K562 (cell line): Measurements from ENCODE around the gene PRKAR2B. TPM values are rescaled to one million over a fixed set of nuclear protein-coding genes. Genes with fewer than 3 reads are reported as not detected.

ENCODE experiments used
- AFF1 ChIP-seq, 2 experiments: fragments of 450-650 bp; IDR thresholded peaks; 2 replicates each; pipeline ENCODE4 v1.6.1; 2018; ENCODE audit warnings: mild to moderate bottlenecking in 2 of 2, low read depth in 1 of 2; ENCODE audit not compliant: partially characterized antibody in 2 of 2
- ATF7 ChIP-seq: fragments of 450-650 bp; IDR thresholded peaks from 2 replicates; pipeline ENCODE4 v1.7.1; 2014; ENCODE audit warnings: mild to moderate bottlenecking, moderate library complexity
- BMI1 ChIP-seq: fragments of 150-350 bp; IDR thresholded peaks from 2 replicates; pipeline ENCODE4 v1.6.1; 2014; ENCODE audit warnings: low read length
- FIP1L1 ChIP-seq: fragments of 200-400 bp; formaldehyde crosslinking; IDR thresholded peaks from 2 replicates; pipeline ENCODE4 v1.6.1; 2018; ENCODE audit warnings: mild to moderate bottlenecking, low read depth, low read length; ENCODE audit not compliant: poor library complexity, severe bottlenecking
- FOXA3 ChIP-seq, 2 experiments: fragments of 450-650 bp in 1 of 2; sonication (generic) in 1 of 2; formaldehyde crosslinking; IDR thresholded peaks in 1 of 2; conservative IDR thresholded peaks in 1 of 2; 2 replicates each; pipeline versions ENCODE4 v1.4.0 to v1.8.0; 2020 to 2022; ENCODE audit warnings: mild to moderate bottlenecking in 2 of 2, missing genetic modification reagents in 1 of 2
- FOXO4 ChIP-seq: fragments of 450-650 bp; formaldehyde crosslinking; IDR thresholded peaks from 2 replicates; pipeline ENCODE4 v1.4.0; 2020; ENCODE audit warnings: mild to moderate bottlenecking, moderate library complexity
- IRF9 ChIP-seq: fragments of 450-650 bp; IDR thresholded peaks from 2 replicates; pipeline ENCODE4 v1.6.1; 2016; ENCODE audit warnings: missing biosample characterization, missing genetic modification characterization
- MAZ ChIP-seq, 2 experiments: fragments of 450-650 bp in 1 of 2; sonication (generic) in 1 of 2; formaldehyde crosslinking; IDR thresholded peaks in 1 of 2; conservative IDR thresholded peaks in 1 of 2; 2 replicates each; pipeline versions ENCODE4 v1.4.0 to v1.5.0; 2020; ENCODE audit warnings: mild to moderate bottlenecking in 1 of 2, missing genetic modification reagents in 1 of 2
- MLLT1 ChIP-seq, 2 experiments: fragments of 450-650 bp; IDR thresholded peaks; 2 replicates each; pipeline ENCODE4 v1.6.1; 2016
- MTA3 ChIP-seq: fragments of 450-650 bp; formaldehyde crosslinking; IDR thresholded peaks from 2 replicates; pipeline ENCODE4 v1.6.1; 2017; ENCODE audit warnings: mild to moderate bottlenecking, borderline replicate concordance
- PCBP2 ChIP-seq: fragments of 200-400 bp; formaldehyde crosslinking; IDR thresholded peaks from 2 replicates; pipeline ENCODE4 v1.6.1; 2018; ENCODE audit warnings: low read length, low read depth, mild to moderate bottlenecking, moderate library complexity; ENCODE audit not compliant: poor library complexity, severe bottlenecking
- SETDB1 ChIP-seq: IDR thresholded peaks from one replicate; pipeline ENCODE4 v1.6.1; 2012; ENCODE audit warnings: low read length, control low read depth, inconsistent platforms
- ZHX1 ChIP-seq: fragments of 150-350 bp; conservative IDR thresholded peaks from 2 replicates; pipeline ENCODE4 v1.6.1; 2014; ENCODE audit warnings: low read length
- ZNF785 ChIP-seq: fragments of 250-450 bp; sonication (Bioruptor Pico); IDR thresholded peaks from 2 replicates; pipeline ENCODE4 v1.4.0; 2020; ENCODE audit warnings: mild to moderate bottlenecking
- polyA plus RNA-seq, 8 experiments: library from polyadenylated mRNA; depleted of rRNA in 4 of 8; stranded (reverse) in 5 of 8; unstranded in 3 of 8; fragments of >200 nt; fragmentation: Nextera tagmentation in 2 of 8; fragmentation: Illumina TruSeq in 1 of 8; extraction: Ambion mirVana in 2 of 8; extraction: Trizol in 1 of 8; gene quantifications; 2 replicates each; pipeline versions ENCODE4 v1.2.1 to v1.2.3, GENCODE V29; 2011 to 2014; ENCODE audit warnings: inconsistent platforms in 1 of 8, missing spikeins in 1 of 8
- total RNA-seq, 7 experiments: library from RNA; depleted of rRNA in 6 of 7; stranded (reverse); fragments of >200 nt in 6 of 7; fragmentation: Illumina TruSeq in 2 of 7; extraction: Trizol in 2 of 7; gene quantifications; 2 replicates each; pipeline versions ENCODE4 v1.2.1 to v1.2.3, GENCODE V29; 2011 to 2021; ENCODE audit warnings: low replicate concordance in 1 of 7

PRKAR2B gene
- total and polyA plus RNA-seq, 9 of the 15 experiments (the other 6 are each of a cell fraction or from before 2014, with no cell fraction given), result 59.0 to 173 (median 129) TPM

GRCh38 chr7:107056728-107057473 is 12.4 kb downstream of the PRKAR2B start (continued):
- peak; percentile 44 to 62 for TF ChIP-seq AFF1 (IDR thresholded peaks at IDR 0.05; ENCODE audit: low read depth in 1 of 2, partially characterized antibody in 2 of 2)
- TF ChIP-seq ZNF785, result no peak
- no peak for TF ChIP-seq MAZ (CRISPR knock-in tag; conservative IDR thresholded peaks at IDR 0.05 in 1 of 2, IDR thresholded peaks at IDR 0.05 in 1 of 2)
- TF ChIP-seq ATF7, result peak; percentile 64; the same call in 1 of the 2 replicates
- TF ChIP-seq PCBP2, result no peak
- TF ChIP-seq IRF9 (tag), result no peak
- TF ChIP-seq BMI1, result no peak
- TF ChIP-seq SETDB1, result no peak
- no peak for TF ChIP-seq FOXO4 (CRISPR knock-in tag)
- no peak for TF ChIP-seq FIP1L1
- 0 out of 2 replicates have a peak, but pooled peaks have one; percentile 38 for TF ChIP-seq MTA3
- peak in 1 of 2 experiments; percentile 51; a peak in 1 of 4 replicates for TF ChIP-seq MLLT1 (IDR thresholded peaks at IDR 0.05)
- no peak for TF ChIP-seq FOXA3 (CRISPR knock-in tag; conservative IDR thresholded peaks at IDR 0.05 in 1 of 2, IDR thresholded peaks at IDR 0.05 in 1 of 2)
- TF ChIP-seq ZHX1, result no peak
